AG08395 (cell line): ENCODE results near the gene PDXK.
A peak's percentile ranks its signal among the peaks of the same experiment; 100 is the strongest.
"Not testable (repeated sequence)": the region's sequence is repeated elsewhere in the genome, so short reads cannot be mapped to it uniquely, and the experiment has no call there.

Experiments used
- DNase-seq: peaks from one replicate; pipeline ENCODE4 v3.0.0; 2012; ENCODE audit warnings: mixed read lengths, low spot score

Gene PDXK

DNA sequence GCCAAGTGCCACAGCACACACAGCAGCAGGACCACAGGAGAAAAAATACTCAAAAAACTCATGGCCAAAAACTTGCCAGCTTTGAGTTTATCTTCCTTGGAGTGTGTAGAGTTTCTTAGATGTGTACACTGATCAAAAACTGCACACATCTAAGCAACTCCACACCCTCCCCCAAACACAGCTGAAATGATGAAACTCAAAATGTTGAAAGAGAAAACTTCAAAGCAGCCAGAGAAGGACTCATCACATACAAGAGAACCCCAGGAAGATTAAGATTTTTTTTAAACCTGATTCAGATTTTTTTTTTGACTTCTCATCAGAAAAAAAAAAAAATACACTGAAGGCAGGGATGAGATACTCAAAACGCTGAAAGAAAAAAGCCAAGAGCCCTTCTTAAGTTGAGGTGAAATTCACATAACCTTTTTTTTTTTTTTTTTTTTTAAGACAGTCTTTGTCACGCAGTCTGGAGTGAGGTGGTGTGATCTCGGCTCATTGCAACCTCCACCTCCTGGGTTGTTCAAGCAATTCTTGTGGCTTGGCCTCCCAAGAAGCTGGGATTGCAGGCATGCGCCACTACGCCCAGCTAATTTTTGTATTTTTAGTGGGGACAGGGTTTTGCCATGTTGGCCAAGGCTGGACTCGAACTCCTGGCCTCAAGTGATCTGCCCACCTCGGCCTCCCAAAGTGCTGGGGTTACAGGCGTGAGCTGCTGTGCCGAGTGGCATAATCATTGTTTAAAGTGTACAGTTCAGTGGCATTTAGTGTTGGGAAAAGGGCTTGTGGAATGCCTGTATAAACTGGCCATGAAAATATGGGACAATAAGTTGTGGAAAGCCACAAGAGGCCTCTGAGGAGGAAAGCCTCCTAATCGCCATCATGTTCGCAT lies 20.9 kb upstream of the PDXK start:
- DNase-seq = peak; percentile 42

- not testable (repeated sequence) for DNase-seq
These were observed 19.5 kb upstream of the PDXK start for GRCh38 chr21:43699492-43699777.

DNA sequence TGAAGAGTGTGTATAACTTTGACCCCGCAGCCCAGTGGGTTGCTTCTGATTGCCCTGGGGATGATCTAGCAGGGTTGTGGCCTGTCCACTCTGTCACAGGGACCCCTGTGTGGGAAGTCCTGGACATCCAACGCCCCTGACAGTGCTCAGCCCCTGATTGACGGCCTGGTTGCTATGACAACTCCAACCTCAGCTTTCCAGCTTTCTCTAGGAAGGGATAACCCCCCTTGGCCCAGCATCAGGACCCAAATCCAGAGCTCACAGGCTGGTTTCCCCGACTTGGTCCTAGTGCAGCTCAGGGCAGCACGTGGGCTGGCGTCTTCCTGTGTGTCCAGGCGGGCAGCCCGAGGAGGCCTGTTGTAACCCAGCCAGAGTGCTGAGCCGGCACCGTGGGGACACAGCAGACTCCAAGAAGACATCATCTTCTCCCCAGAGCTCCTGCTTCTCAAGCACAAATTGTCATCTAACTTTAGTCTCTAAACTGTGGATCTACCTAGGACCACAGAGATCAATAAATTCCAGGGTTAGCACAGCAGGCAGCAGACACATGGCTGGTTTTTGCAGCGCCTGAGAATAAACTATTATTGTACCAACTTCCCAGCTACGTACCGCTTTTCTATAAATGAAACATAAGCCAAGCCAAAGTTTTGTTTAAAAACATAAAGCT lies 18.9 kb upstream of the PDXK start:
- DNase-seq = no peak

GRCh38 chr21:43701936-43702784 lies 16.8 kb upstream of the PDXK start:
- no peak for DNase-seq

DNA sequence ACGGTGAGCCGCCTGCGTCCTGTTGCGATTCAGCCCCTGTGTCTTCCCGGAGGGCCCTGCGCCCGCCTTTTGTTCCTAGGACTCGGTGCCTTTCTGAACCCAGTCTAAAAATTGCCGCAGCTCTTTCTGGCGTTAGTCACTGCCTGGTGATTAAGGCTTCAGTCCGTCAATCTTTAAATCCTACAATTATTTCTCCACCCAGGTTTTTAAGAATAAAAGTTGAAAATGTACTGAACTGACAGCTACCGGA lies 16.2 kb upstream of the PDXK start:
- DNase-seq = peak; percentile 42

DNA sequence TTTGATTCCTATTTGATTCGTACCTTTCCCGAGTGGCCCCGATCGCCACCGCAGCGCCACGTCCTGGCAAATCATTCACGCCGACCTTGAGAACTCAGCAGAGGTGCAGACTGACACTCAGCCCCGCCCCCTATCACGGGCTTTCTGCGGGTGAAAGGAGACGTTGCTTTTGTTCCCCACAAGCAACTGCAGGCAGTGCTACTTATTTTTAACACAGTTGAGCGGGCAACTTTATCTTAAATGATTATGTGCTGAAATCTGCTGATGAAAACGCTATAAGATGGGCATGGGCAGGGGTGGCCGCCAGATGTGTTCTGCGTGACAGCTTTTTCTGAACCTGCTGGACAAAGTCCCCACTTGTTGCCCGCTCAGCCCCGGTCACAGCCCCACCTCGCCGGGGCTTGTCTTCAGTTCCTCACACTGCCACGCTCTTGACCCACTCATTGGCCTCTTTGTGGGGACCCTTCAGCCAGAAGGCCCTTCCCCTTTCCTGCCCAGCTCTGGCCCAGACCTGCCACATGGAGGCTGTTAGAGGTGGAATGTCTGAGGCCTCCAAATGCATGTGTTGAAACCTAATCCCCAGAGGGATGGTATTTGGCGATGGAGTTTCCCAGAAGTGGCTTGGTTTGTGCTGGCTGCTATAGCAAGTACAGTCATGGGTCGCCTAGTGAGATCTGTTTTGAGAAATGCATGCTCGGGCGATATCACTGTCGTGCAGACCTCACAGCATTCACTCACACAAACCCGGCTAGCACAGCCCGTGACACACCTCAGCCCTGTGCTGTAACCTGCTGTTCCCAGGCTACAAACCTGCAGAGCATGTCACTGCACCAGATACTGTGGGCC lies 15.7 kb upstream of the PDXK start:
- DNase-seq = peak; percentile 64

GRCh38 chr21:43707462-43707861 lies 11.5 kb upstream of the PDXK start:
- DNase-seq = no peak

- no peak for DNase-seq
These were observed 10.1 kb upstream of the PDXK start for GRCh38 chr21:43708745-43709381.

GRCh38 chr21:43712268-43712942 lies 6.5 kb upstream of the PDXK start:
- DNase-seq = peak; percentile 32

- DNase-seq = not testable (repeated sequence)
These were observed 5.8 kb upstream of the PDXK start for GRCh38 chr21:43713123-43713522.

DNA sequence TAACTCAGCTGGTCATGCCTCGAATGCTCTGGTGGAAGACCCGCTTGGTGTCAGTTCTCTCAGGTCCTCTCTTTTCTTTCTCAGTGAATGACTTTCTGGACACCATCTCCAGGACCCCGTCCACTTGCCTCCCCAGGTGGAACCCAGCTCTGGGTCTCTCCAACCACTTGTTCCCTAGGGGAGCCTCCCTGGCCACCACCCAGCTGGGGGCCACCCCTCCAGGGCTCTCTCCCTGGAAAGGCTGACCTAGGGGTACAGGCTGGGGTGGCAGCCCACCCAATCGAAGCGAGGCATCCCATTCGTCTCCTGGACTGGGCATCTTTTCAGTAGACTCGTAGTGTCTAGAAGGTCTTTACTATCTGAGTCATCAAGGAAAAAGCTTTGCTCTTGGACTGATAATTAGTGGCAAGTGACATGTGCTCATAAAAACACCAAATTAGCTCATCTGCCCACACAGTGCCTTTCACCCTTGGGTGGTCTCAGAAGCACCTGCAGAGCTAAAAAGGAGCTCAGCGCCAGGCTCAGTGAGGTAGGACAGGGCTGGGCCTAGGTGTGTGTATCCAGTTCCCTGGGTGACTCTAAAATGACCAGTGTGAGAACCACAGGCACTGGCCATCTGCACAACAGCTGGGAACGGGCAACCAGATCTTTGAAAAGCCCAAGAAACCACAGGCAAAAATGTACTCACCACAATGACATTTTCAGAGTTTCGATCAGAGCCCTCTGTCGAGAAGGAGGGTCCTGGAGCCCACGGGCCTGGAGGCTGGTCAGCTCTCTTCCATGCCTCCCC lies 2.4 kb upstream of the PDXK start:
- DNase-seq = peak; percentile 74

DNA sequence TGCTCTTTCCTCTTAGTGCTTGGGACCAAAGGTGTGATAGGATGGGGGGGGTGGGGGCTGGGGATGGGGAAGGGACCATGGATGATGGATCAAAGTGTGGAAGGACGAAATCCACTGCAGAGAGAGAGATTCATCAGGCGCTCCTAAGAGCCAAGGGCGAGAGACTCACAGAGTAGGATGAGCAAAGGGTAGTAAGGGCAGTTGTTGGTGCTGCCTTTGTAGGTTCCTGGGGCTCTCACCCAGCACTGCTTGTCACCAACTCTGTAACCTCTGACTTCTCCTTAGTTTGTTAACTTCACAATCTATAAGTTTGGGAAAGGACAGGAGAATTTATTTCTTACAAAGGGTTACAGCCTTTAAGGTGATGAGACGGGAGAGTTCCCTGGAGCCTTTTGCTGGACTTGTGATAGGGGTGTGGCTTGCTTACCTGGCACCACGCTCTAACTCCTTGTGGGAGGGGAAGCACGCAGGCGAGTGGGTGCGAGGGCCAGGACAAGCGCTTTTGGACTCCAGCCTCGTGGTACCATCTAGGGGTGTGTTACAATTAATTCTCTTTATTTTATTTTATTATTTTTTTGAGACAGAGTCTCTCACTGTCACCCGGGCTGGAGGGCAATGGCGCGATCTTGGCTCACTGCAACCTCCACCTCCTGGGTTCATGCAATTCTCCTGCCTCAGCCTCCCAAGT lies 1.6 kb upstream of the PDXK start:
- no peak for DNase-seq

DNA sequence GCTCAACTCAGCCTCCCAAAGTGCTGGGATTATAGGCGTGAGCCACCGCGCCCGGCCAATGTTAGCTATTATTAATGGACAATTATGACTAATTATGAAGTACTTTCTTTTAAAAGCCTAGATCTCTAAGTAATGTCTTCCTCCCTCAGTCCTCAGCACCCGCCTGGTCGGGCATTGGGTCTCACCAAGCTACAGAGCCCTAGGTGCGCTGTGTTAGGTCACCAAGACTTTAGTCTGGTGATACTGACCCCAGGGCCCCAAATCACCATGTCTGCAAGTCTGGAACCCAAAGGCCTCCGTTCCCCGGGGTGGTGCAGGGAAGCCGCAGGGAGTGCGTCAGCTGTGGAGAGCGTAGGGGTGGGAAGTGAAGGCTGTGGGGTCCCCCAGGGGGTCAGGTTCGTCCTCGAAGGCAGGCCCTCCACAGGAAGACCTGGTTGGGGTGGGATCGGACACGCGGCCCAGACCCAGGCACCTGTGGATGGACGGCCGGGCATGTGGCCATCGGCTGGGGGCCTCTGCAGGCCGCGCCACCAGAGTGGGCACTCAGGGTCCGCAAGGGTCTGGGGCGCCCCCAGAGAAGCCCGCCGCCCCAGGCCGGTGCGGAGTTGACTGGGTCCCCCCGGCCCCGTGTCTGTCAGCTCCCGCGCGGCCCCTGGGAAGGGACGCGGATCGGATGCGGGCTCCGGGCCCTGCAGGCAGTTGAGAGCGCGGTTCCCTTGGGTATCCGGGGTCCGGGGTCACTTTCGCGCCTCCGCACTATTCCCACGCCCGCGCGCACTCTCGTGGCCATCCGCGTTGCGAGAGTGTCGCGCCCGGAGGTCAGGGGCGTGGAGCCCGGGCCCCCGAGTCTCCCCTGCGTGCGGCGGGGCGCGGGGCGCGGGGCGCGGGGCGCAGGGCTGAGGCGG lies 710 bp upstream of the PDXK start:
- DNase-seq = no peak

- no peak for DNase-seq
These were observed 1.0 kb downstream of the PDXK start for GRCh38 chr21:43719748-43720538.

DNA sequence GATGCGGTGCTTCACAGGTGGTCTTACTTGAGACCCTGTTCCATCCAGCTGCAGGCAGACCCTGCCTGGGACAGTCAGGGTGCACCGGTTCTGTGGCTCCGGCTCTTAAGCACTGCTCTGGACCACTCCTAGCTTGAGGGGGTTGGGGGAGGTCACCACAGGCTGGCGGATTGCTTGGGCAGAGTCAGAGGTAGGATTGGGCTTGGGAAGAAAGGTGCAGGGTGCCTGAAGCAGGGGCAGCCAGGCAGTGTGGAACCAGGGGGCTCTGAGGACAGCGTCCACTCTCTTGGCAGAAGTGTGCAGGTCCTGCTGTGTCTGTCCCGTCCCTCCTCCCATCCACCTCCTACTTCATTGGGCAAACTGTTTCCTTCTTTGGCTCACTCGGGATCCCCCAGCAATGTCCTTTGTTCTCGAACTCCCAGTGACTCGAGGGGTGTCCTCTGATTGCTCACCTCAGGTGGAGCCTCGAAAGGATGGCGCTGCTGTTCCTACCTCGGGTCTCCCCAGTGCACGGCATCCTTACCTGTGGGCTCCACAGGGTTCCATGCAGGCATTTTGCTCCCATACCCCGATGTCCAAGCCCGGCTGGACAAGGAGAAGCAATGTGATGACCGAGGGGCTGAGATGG lies 1.7 kb downstream of the PDXK start:
- DNase-seq = no peak

- DNase-seq = no peak
These were observed 2.3 kb downstream of the PDXK start for GRCh38 chr21:43721206-43721605.

DNA sequence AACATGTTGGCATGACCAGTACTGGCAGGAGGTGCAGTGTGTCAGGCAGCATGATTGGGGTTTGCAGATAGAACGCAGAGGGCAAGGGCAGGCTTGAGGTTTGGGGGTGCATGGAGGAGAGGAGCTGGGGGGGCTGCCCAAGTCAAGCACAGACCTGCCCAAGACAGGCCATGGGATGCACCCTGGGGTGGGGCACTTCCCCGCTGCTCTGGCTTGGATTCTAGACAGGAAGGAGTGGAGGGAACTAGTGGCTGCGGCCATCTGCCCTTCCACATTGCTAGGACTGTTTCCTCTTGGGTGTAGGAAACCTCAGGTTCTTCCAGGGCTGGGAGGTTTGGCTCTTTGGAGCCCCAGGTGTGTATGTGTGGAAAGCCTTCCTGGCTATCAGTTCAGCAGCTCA lies 3.0 kb downstream of the PDXK start:
- no peak for DNase-seq
